IMR-90 (cell line): ENCODE data around the gene PRDM12. TPM values are rescaled to one million over a fixed set of nuclear protein-coding genes. Genes with fewer than 3 reads are reported as not detected.
A peak's percentile ranks its signal among the peaks of the same experiment; 100 is the strongest.

ENCODE experiments used
- ATAC-seq: fragments of 200-7000 bp; cut with Tn5 transposase; 2 replicates; pipeline ENCODE4 v1.9.1; 2020; ENCODE audit warnings: low read depth, mild to moderate bottlenecking, moderate library complexity
- BruUV-seq: library from RNA; stranded (reverse); fragments of 400-500 nt; replicated peaks from 2 replicates; lab custom pipeline; 2021; lab: Mats Ljungman, UMichigan
- CTCF ChIA-PET: fragments of 300-600 bp; formaldehyde crosslinking; extraction: SDS; loops from one replicate; lab custom pipeline; 2021; ENCODE audit warnings: antibody characterized with exemption; lab: Yijun Ruan, JAX
- POLR2A ChIA-PET: fragments of 300-600 bp; sonication (Branson Sonifier 250); formaldehyde crosslinking; loops from one replicate; lab custom pipeline; 2022; ENCODE audit warnings: antibody characterized with exemption; ENCODE audit not compliant: unreplicated experiment; lab: Charles Lee
- DNase-seq: peaks from one replicate; pipeline ENCODE4 v3.0.0; 2013
- H2AFZ ChIP-seq: replicated peaks from 2 replicates; pipeline ENCODE3; 2013; ENCODE audit warnings: low read length, mild to moderate bottlenecking; ENCODE audit not compliant: poor library complexity
- H2AK5ac ChIP-seq: 2 replicates; pipeline ENCODE4 v1.6.1; 2013; ENCODE audit warnings: low read depth, low read length, inconsistent platforms
- H2AK9ac ChIP-seq: replicated peaks from 2 replicates; pipeline ENCODE3; 2013; ENCODE audit warnings: mild to moderate bottlenecking, low read depth, low read length, moderate library complexity; ENCODE audit not compliant: poor library complexity
- H2BK120ac ChIP-seq: 2 replicates; pipeline ENCODE4 v1.6.1; 2013; ENCODE audit warnings: low read depth, low read length, inconsistent platforms
- H2BK15ac ChIP-seq: 3 replicates; pipeline ENCODE4 v1.6.1; 2013; ENCODE audit warnings: low read depth, low read length, inconsistent platforms
- H2BK20ac ChIP-seq: 2 replicates; pipeline ENCODE4 v1.6.1; 2013; ENCODE audit warnings: low read depth, mild to moderate bottlenecking, inconsistent platforms, low read length, moderate library complexity
- H2BK5ac ChIP-seq: 2 replicates; pipeline ENCODE4 v1.6.1; 2013; ENCODE audit warnings: mild to moderate bottlenecking, low read depth, low read length, inconsistent platforms; ENCODE audit not compliant: poor library complexity, severe bottlenecking
- H3K14ac ChIP-seq: replicated peaks from 2 replicates; pipeline ENCODE4 v1.6.1; 2013; ENCODE audit warnings: low read depth, low read length, inconsistent platforms
- H3K18ac ChIP-seq: 2 replicates; pipeline ENCODE4 v1.6.1; 2013; ENCODE audit warnings: low read depth, low read length, control low read depth
- H3K23ac ChIP-seq: 2 replicates; pipeline ENCODE4 v1.6.1; 2013; ENCODE audit warnings: low read depth, low read length, inconsistent platforms
- H3K27ac ChIP-seq: 2 replicates; pipeline ENCODE4 v1.5.1; 2013; ENCODE audit warnings: mild to moderate bottlenecking, control low read depth, low read length; ENCODE audit not compliant: insufficient read depth
- H3K27me3 ChIP-seq: 2 replicates; pipeline ENCODE4 v1.6.1; 2013; ENCODE audit warnings: low read length; ENCODE audit not compliant: control insufficient read depth, insufficient read depth
- H3K36me3 ChIP-seq: 2 replicates; pipeline ENCODE4 v1.6.1; 2013; ENCODE audit warnings: low read length, mixed read lengths; ENCODE audit not compliant: control insufficient read depth, insufficient read depth
- H3K4ac ChIP-seq: 2 replicates; pipeline ENCODE4 v1.6.1; 2013; ENCODE audit warnings: low read depth, low read length, inconsistent platforms
- H3K4me1 ChIP-seq: 2 replicates; pipeline ENCODE4 v1.6.1; 2013; ENCODE audit warnings: low read length, mixed read lengths; ENCODE audit not compliant: control insufficient read depth, insufficient read depth
- H3K4me2 ChIP-seq: 2 replicates; pipeline ENCODE4 v1.6.1; 2013; ENCODE audit warnings: low read depth, mild to moderate bottlenecking, control low read depth, low read length, moderate library complexity
- H3K4me3 ChIP-seq: 2 replicates; pipeline ENCODE4 v1.5.1; 2013; ENCODE audit warnings: low read depth, mild to moderate bottlenecking, control low read depth, low read length, moderate library complexity; ENCODE audit not compliant: insufficient read depth
- H3K56ac ChIP-seq: 2 replicates; pipeline ENCODE4 v1.6.1; 2013; ENCODE audit warnings: low read length, inconsistent platforms; ENCODE audit not compliant: insufficient read depth; ENCODE audit errors: extremely low read depth
- H3K79me1 ChIP-seq, 2 experiments: 2 replicates each; pipeline ENCODE4 v1.6.1; 2013; ENCODE audit warnings: low read length in 2 of 2, inconsistent platforms in 1 of 2, low read depth in 1 of 2
- H3K9ac ChIP-seq: 2 replicates; pipeline ENCODE4 v1.6.1; 2013; ENCODE audit warnings: low read depth, low read length, control low read depth
- H3K9me1 ChIP-seq: 2 replicates; pipeline ENCODE4 v1.6.1; 2013; ENCODE audit warnings: low read length, inconsistent platforms; ENCODE audit not compliant: insufficient read depth
- H3K9me3 ChIP-seq: 2 replicates; pipeline ENCODE4 v1.6.1; 2013; ENCODE audit warnings: low read length; ENCODE audit not compliant: control insufficient read depth, insufficient read depth
- H4K20me1 ChIP-seq: 2 replicates; pipeline ENCODE4 v1.6.1; 2013; ENCODE audit warnings: low read length, inconsistent platforms; ENCODE audit not compliant: insufficient read depth
- H4K5ac ChIP-seq: 2 replicates; pipeline ENCODE4 v1.6.1; 2013; ENCODE audit warnings: mild to moderate bottlenecking, low read depth, low read length, control low read depth
- H4K8ac ChIP-seq, 2 experiments: 2 replicates each; pipeline ENCODE4 v1.6.1; 2013; ENCODE audit warnings: low read depth in 2 of 2, low read length in 2 of 2, control low read depth in 1 of 2, inconsistent platforms in 1 of 2
- H4K91ac ChIP-seq: 2 replicates; pipeline ENCODE4 v1.6.1; 2013; ENCODE audit warnings: low read depth, low read length, inconsistent platforms; ENCODE audit not compliant: insufficient read depth
- BHLHE40 ChIP-seq: fragments of 150-350 bp; IDR thresholded peaks from 2 replicates; pipeline ENCODE4 v1.6.1; 2016; ENCODE audit warnings: mild to moderate bottlenecking, low read depth, low read length
- CTCF ChIP-seq: conservative IDR thresholded peaks from 2 replicates; pipeline ENCODE4 v1.5.1; 2012; ENCODE audit warnings: mild to moderate bottlenecking, low read depth, low read length, improper control_type of control experiment
- FOS ChIP-seq: fragments of 150-350 bp; IDR thresholded peaks from 2 replicates; pipeline ENCODE4 v1.6.1; 2016; ENCODE audit warnings: low read depth, low read length
- MAFK ChIP-seq: IDR thresholded peaks from 2 replicates; pipeline ENCODE4 v1.6.1; 2012; ENCODE audit warnings: low read depth, low read length, improper control_type of control experiment
- NFE2L2 ChIP-seq: fragments of 150-350 bp; IDR thresholded peaks from 2 replicates; pipeline ENCODE4 v1.6.1; 2016; ENCODE audit warnings: low read depth, mild to moderate bottlenecking, low read length
- POLR2A ChIP-seq: IDR thresholded peaks from 2 replicates; pipeline ENCODE4 v1.6.1; 2012; ENCODE audit warnings: mild to moderate bottlenecking, low read depth, low read length
- RCOR1 ChIP-seq: IDR thresholded peaks from 2 replicates; pipeline ENCODE4 v1.6.1; 2012; ENCODE audit warnings: mild to moderate bottlenecking, low read length, improper control_type of control experiment; ENCODE audit not compliant: insufficient replicate concordance
- RFX5 ChIP-seq: IDR thresholded peaks from 2 replicates; pipeline ENCODE4 v1.8.0; 2012; ENCODE audit warnings: low read depth, mild to moderate bottlenecking, low read length, moderate library complexity
- SMC3 ChIP-seq: fragments of 150-350 bp; IDR thresholded peaks from 2 replicates; pipeline ENCODE4 v1.6.1; 2016; ENCODE audit warnings: low read depth, mild to moderate bottlenecking, antibody characterized with exemption, low read length, moderate library complexity
- USF2 ChIP-seq: fragments of 150-350 bp; IDR thresholded peaks from 2 replicates; pipeline ENCODE4 v1.6.1; 2017; ENCODE audit warnings: mild to moderate bottlenecking, antibody characterized with exemption, low read length, low read depth
- WGBS, 2 experiments: methylation state at CpG; one replicate each; pipeline versions ENCODE4 v1.1.5 to v1.1.7; 2013; ENCODE audit warnings: missing lambda C conversion rate in 2 of 2; ENCODE audit not compliant: insufficient read length in 1 of 2; ENCODE audit errors: extremely low coverage in 2 of 2; 5-methylcytosine and 5-hydroxymethylcytosine counted together
- dilution Hi-C: fragments of 300-500 bp; cut with HindIII; formaldehyde crosslinking; loops from one replicate; pipeline ENCODE4 v1.14.3; 2018; ENCODE audit warnings: low sequenced_read_pairs; ENCODE audit not compliant: unreplicated experiment
- in situ Hi-C: fragments of 300-500 bp; cut with MboI; formaldehyde crosslinking; loops from 3 replicates; pipeline ENCODE4 v1.14.3; 2019; ENCODE audit warnings: low sequenced_read_pairs, inconsistent platforms, mixed read lengths
- intact Hi-C: fragments of 100-400 bp; cut with micrococcal nuclease; formaldehyde crosslinking; loops from 2 replicates; pipeline ENCODE4 v1.10.0; 2022
- polyA plus RNA-seq, 3 experiments: library from polyadenylated mRNA; depleted of rRNA; stranded (reverse); fragments of >200 nt; gene quantifications; 2 replicates each; pipeline ENCODE4 v1.2.3, GENCODE V29; 2012; ENCODE audit warnings: low replicate concordance in 1 of 3
- total RNA-seq: library from RNA; depleted of rRNA; stranded (reverse); fragments of >200 nt; gene quantifications from 2 replicates; pipeline ENCODE4 v1.2.3, GENCODE V29; 2012

The PRDM12 gene
- total and polyA plus RNA-seq, 2 of the 4 experiments (the other 2 are of a cell fraction): not detected

GRCh38 chr9:130689572-130689936, 25.2 kb downstream of the PRDM12 start:
- no peak for TF ChIP-seq RCOR1
- no peak for TF ChIP-seq RFX5
- TF ChIP-seq NFE2L2: no peak
- no peak for TF ChIP-seq BHLHE40
- TF ChIP-seq MAFK: no peak
- no peak for TF ChIP-seq FOS
- TF ChIP-seq POLR2A: no peak
- no peak for TF ChIP-seq USF2
- TF ChIP-seq CTCF: no peak
- no peak for TF ChIP-seq SMC3
- BruUV-seq: no TSS peak
- H3K4me2 ChIP-seq: peak overlapping the region; percentile 59

More at GRCh38 chr9:130689572-130689936, 25.2 kb downstream of the PRDM12 start:
- no peaks in the 10 kb centered on the region for H4K20me1 ChIP-seq
- in situ Hi-C loops (loop anchor here (5.0 kb wide), 1 partner anchor 237 kb away; no protein-coding TSS in a partner anchor), intact Hi-C loops (loop anchor here (10.0 kb wide), 2 partner anchors 325 to 445 kb away; no protein-coding TSS in a partner anchor), dilution Hi-C loops (no loop called here)
- H3K23ac ChIP-seq: no peak overlapping the region
- H3K56ac ChIP-seq: no peak overlapping the region
- H2BK5ac ChIP-seq: no peak overlapping the region
- H3K9ac ChIP-seq: peak overlapping the region; percentile 5; the same call in 1 of the 2 replicates
- no peak overlapping the region for H3K18ac ChIP-seq
- no peaks in the 10 kb centered on the region for H3K27me3 ChIP-seq
- H2BK120ac ChIP-seq: peak overlapping the region; percentile 3; the same call in 1 of the 2 replicates
- H3K79me1 ChIP-seq: peaks cover 4 to 8% of the 10 kb centered on the region in 2 experiments; a peak in 3 of 4 replicates
- H3K9me3 ChIP-seq: no peaks in the 10 kb centered on the region
- DNase-seq (no peak), ATAC-seq (no peak)
- H2AK5ac ChIP-seq: no peak overlapping the region
- peak overlapping the region; percentile 89 for H2AFZ ChIP-seq
- H3K4ac ChIP-seq: peak overlapping the region; percentile 33; the same call in 1 of the 2 replicates
- H3K14ac ChIP-seq: peak overlapping the region; percentile 75
- H3K4me3 ChIP-seq: peak overlapping the region; percentile 21; the same call in 1 of the 2 replicates
- no peaks in the 10 kb centered on the region for H3K36me3 ChIP-seq
- peak overlapping the region; percentile 74 for H4K5ac ChIP-seq
- peak overlapping the region; percentile 8; the same call in 1 of the 2 replicates for H2BK20ac ChIP-seq
- peak overlapping the region; percentile 52 to 84; a peak in 2 of 4 replicates for H4K8ac ChIP-seq
- ChIA-PET CTCF (interaction anchor here (0.6 to 1.0 kb wide), 2 partner anchors 12 to 18 kb away, joined by 3 to 4 read pairs; no protein-coding TSS in a partner anchor), POLR2A (no interaction called here)
- no peaks in the 10 kb centered on the region for H3K4me1 ChIP-seq
- no peak overlapping the region for H2AK9ac ChIP-seq
- H4K91ac ChIP-seq: peak overlapping the region; percentile 5; the same call in 1 of the 2 replicates
- no CpG with 5 or more reads among the region's 1 CpG for WGBS, 2 experiments
- H3K9me1 ChIP-seq: no peaks in the 10 kb centered on the region
- H3K27ac ChIP-seq: no peak overlapping the region
- H2BK15ac ChIP-seq: no peak overlapping the region
